ENCODE measurements around the gene KRTAP5-10.
"Not testable (repeated sequence)": the region's sequence is repeated elsewhere in the genome, so short reads cannot be mapped to it uniquely, and the experiment has no call there.

KRTAP5-10 gene

GRCh38 chr11:71571101-71571850 is 5.9 kb downstream of the KRTAP5-10 start:
- DNase-seq (ENCODE audit: low read depth in 1 of 2, low spot score in 1 of 2) = not testable (repeated sequence)

- DNase-seq (ENCODE audit: low read depth in 1 of 2, low spot score in 1 of 2) = no peak
Observed at GRCh38 chr11:71572811-71573210, 7.4 kb downstream of the KRTAP5-10 start.

DNA sequence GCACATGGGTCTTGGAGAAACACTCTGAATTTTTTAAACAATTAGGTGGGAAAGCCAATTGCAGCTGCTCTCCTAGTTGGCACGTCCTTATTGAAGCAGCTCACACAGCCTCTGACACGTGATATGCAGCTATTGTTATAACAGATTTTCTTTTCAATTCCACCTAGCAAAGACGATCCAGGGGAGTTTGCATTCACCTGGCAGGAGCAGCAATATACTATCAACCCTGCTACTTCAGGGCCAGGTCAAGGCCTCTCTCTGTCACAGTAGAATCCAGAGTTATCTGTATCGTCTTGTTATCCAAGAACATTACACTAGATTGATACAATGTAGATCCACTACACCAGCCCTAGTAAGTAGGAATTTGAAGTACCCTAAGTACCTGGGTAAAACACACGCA is 9.1 kb downstream of the KRTAP5-10 start:
- no peak for DNase-seq (ENCODE audit: low read depth in 1 of 2, low spot score in 1 of 2)

GRCh38 chr11:71575723-71576424 is 10.5 kb downstream of the KRTAP5-10 start:
- DNase-seq (ENCODE audit: low read depth in 1 of 2, low spot score in 1 of 2) = no peak

DNA sequence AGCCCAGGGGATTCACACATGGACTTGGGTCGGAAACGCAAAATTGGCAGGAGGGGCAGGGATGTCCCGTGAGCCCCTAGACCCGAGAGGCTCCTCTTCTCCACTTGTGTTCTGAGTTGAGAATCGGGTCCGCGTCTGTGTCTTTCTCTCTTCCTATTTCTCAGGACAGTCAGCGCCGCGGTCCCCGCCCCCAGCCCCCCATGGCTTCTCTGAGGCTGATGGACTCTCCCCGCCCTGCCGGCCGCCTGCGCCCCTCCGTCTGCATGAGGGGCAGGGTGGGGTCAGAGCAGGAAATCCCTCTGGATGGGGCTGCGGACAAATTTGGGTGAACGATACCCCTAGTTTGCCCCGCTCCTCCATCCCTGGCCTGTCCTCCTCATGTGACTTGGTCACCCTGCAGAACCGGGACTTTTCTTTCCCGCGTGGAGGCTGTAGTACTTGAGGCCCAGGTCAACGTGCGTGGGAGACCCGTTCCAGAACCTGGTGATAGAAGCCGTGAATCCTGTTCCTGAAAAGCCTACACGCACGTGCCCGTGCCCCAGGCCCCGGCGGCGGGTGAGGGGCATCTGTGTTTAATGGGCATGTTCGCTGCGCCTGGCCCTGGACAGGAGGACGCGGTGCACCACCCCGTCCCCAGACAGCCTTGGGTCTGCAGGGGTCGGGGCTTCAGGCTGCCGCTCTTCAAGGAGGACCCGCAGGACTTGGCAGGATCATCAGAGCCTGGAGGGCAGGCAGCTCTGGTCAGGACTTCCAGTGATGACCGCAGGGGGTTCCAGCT is 11.5 kb downstream of the KRTAP5-10 start:
- not testable (repeated sequence) for DNase-seq (ENCODE audit: low read depth in 1 of 2, low spot score in 1 of 2)

GRCh38 chr11:71577469-71578004 is 12.2 kb downstream of the KRTAP5-10 start:
- no peak for DNase-seq (ENCODE audit: low read depth in 1 of 2, low spot score in 1 of 2)

DNA sequence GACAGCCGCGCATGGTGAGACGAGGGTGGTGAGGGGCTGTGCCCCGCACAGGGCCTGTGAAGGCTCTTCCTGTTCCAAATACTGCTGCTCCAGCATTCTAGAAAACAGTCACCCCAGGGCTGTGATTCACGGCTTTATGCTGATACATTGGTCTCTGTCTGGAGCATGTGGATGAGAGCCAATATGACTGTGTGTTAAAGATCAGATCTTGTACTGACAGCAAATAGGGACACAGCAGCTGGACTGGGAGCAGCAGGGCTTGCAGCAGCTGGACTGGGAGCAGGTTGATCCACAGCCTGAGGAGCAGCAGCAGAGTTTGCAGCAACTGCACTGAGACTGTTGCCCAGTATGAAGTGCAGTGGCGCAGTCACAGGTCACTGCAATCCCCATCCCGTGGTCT is 14.2 kb downstream of the KRTAP5-10 start:
- DNase-seq (ENCODE audit: low read depth in 1 of 2, low spot score in 1 of 2) = not testable (repeated sequence)

- DNase-seq (ENCODE audit: low read depth in 1 of 2, low spot score in 1 of 2) = no peak
Observed at GRCh38 chr11:71580057-71581003, 15.0 kb downstream of the KRTAP5-10 start.

DNA sequence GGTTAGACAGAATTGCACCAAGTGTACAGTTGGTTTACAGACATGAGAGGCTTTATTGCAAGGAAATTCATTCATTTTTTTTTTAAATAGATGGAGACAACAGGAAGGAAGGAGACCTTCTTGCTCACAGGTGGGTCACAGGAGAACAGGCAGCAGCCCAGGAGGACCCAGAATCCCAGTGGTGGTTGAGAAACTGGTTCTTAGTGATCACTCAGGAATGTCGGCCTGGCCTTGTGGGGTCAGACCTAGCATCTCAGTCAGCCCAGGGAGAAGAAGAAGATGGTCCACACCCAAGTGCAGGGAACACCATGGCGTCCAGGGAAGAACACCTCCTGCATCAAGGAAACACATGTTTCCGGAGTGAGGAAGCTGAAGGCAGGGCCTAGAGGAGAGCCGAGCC is 16.5 kb downstream of the KRTAP5-10 start:
- DNase-seq (ENCODE audit: low read depth in 1 of 2, low spot score in 1 of 2) = no peak

GRCh38 chr11:71582309-71582895 is 17.0 kb downstream of the KRTAP5-10 start, which contains the start of gene KRTAP5-11:
Gene KRTAP5-11, minus strand, starts transcription at chr11:71582875. Its CDS starts 38 bp downstream, at chr11:71582837.
- DNase-seq (ENCODE audit: low read depth in 1 of 2, low spot score in 1 of 2) = no peak

GRCh38 chr11:71582969-71583368 is 17.6 kb downstream of the KRTAP5-10 start:
- DNase-seq (ENCODE audit: low read depth in 1 of 2, low spot score in 1 of 2) = not testable (repeated sequence)

GRCh38 chr11:71585673-71586072 is 20.3 kb downstream of the KRTAP5-10 start:
- not testable (repeated sequence) for DNase-seq (ENCODE audit: low read depth in 1 of 2, low spot score in 1 of 2)

DNA sequence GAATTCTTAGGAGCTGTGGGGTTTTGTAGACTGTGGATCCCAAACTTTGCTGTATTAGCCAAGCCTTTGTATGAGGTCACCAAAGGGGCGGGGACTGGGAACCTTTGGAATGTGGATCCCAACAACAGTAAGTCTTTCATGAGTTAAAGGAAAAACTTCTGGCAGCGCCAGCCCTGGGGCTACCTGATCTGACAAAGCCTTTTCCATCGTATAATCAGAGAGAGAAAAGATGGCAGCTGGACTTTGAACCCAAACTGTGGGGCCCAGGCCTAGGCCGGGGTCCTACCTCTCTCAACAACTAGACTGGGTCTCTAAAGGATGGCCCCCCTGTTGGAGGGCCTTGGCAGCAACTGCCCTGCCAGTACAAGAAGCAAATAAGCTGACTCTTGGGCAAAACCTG is 23.0 kb downstream of the KRTAP5-10 start:
- not testable (repeated sequence) for DNase-seq (ENCODE audit: low read depth in 1 of 2, low spot score in 1 of 2)

DNA sequence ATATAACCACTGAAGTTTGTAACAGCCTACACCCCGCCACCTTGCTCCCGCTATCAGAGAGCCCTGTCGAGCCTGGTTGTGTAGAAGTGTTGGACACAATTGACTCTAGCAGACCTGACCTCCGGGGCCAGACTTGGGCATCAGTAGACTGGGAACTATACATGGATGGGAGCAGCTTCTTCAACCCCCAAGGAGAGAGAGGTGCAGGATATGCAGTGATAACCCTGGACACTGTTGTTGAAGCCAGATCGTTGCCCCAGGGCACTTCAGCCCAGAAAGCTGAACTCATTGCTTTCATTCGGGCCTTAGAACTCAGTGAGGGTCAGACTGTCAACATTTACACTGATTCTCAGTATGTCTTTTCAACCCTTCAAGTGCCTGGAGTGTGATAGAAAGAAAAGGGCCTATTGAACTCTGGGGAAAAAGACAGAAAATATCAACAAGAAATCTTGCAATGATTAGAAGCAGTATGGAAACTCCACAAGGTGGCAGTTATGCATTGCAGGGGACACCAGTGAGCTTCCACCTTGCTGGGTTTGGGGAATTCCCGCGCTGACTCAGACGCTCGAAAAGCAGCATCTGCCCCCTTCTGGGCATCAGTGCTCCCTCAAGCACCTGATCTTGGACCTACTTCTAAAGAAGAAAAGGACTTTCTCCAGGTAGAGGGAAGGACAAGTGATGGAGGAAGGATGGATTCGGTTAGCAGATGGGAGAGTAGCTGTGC is 23.6 kb downstream of the KRTAP5-10 start:
- peak in 1 of 2 donors; percentile 47 for DNase-seq (ENCODE audit: low read depth in 1 of 2, low spot score in 1 of 2)

GRCh38 chr11:71589546-71589920 is 24.2 kb downstream of the KRTAP5-10 start:
- not testable (repeated sequence) for DNase-seq (ENCODE audit: low read depth in 1 of 2, low spot score in 1 of 2)

DNA sequence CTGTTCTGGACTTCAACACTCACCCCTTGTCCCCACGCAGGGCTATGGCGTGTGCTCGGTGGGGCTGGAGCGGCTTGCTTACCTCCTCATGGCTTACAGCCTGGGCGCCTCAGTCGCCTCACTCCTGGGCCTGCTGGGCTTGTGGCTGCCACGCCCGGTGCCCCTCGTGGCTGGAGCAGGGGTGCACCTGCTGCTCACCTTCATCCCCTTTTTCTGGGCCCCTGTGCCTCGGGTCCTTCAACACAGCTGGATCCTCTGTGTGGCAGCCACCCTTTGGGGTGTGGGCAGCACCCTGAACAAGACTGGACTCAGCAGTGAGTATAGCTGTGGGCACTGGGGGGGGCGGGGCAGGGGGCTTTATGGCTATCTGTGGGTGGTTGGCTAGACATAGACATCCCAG is 37.9 kb downstream of the KRTAP5-10 start:
- DNase-seq (ENCODE audit: low read depth in 1 of 2, low spot score in 1 of 2) = not testable (repeated sequence)

DNA sequence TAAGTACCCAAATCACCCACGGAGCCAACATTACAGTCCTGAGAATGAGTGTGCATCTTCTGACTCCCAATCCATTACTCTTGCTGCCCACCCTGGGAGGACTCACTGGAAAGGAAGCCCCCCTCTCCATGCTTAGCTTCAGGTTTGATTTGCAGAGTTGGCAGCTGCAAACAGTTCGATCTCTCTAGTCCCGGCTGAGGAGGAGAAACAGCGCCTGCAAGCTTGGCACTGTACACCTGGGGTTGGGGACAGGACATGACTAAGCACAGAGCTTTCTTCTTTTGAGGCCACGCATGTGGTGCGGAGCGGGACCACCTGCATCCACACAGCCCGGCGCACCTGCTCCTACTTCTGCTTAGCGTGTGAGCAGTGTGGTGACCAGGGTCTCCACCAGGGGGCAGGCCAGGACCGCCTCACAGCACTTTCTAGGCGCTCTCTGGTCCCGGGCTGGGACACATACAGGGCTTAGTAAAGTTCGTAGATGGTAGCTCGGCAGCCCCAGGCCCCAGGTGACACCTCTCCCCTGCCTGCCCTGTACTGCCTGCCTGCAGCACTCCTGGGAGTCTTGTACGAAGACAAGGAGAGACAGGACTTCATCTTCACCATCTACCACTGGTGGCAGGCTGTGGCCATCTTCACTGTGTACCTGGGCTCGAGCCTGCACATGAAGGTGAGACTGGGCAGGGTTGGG is 39.6 kb downstream of the KRTAP5-10 start:
- DNase-seq (ENCODE audit: low read depth in 1 of 2, low spot score in 1 of 2) = not testable (repeated sequence)

- DNase-seq (ENCODE audit: low read depth in 1 of 2, low spot score in 1 of 2) = not testable (repeated sequence)
Observed at GRCh38 chr11:71606853-71607519, 41.6 kb downstream of the KRTAP5-10 start.

All from stimulated activated CD4-positive, alpha-beta T cell treated with anti-CD3 and anti-CD28 coated beads, Interleukin-15, amount 100 ng/mL, for 1 hour (primary cell).